ENCODE data around the gene IFNB1.

DNA sequence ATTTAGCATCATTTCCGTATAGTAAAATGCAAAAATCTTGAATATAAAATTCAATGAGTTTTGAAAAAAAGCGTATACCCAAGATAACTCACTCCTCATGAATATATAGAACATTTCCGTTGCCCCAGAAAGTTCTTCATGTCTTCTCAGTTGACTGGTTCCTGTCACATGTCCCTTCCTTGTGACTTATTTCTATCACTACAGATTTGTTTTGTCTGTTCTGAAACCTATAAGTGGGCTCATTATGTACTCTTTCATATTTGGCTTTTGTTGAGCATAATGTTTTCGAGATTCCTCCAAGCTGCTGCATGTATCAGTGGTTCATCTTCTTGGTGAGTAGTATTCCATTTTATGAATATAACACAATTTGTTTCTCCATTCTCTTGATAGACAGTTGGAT, 35.3 kb downstream of the IFNB1 start:
- TF ChIP-seq, protein P1, sequence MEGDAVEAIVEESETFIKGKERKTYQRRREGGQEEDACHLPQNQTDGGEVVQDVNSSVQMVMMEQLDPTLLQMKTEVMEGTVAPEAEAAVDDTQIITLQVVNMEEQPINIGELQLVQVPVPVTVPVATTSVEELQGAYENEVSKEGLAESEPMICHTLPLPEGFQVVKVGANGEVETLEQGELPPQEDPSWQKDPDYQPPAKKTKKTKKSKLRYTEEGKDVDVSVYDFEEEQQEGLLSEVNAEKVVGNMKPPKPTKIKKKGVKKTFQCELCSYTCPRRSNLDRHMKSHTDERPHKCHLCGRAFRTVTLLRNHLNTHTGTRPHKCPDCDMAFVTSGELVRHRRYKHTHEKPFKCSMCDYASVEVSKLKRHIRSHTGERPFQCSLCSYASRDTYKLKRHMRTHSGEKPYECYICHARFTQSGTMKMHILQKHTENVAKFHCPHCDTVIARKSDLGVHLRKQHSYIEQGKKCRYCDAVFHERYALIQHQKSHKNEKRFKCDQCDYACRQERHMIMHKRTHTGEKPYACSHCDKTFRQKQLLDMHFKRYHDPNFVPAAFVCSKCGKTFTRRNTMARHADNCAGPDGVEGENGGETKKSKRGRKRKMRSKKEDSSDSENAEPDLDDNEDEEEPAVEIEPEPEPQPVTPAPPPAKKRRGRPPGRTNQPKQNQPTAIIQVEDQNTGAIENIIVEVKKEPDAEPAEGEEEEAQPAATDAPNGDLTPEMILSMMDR (IDR thresholded peaks at IDR 0.05), result no peak
- TF ChIP-seq POLR2A (IDR thresholded peaks at IDR 0.05), result no peak

Data from heart left ventricle (tissue), 13 donors.